Kidney epithelial cell (primary cell): ENCODE results near the gene NCOA1. TPM values are rescaled to one million over a fixed set of nuclear protein-coding genes. Genes with fewer than 3 reads are reported as not detected.

ENCODE experiments used
- DNase-seq: peaks from one replicate; pipeline ENCODE4 v3.0.0-alpha.2; 2010; ENCODE audit warnings: low read depth
- H3K27me3 ChIP-seq: 2 replicates; pipeline ENCODE4 v1.6.0; 2011; ENCODE audit warnings: low read length; ENCODE audit not compliant: control insufficient read depth, insufficient read depth
- H3K36me3 ChIP-seq: 2 replicates; pipeline ENCODE4 v1.5.1; 2011; ENCODE audit warnings: low read length; ENCODE audit not compliant: control insufficient read depth, insufficient read depth
- H3K4me3 ChIP-seq: 2 replicates; pipeline ENCODE4 v1.5.1; 2011; ENCODE audit warnings: low read depth, mild to moderate bottlenecking, control low read depth, low read length
- CTCF ChIP-seq: IDR thresholded peaks from 2 replicates; pipeline ENCODE4 v1.5.1; 2011; ENCODE audit warnings: mild to moderate bottlenecking, moderate library complexity, low read length, control low read depth, inconsistent platforms; ENCODE audit not compliant: insufficient read depth, poor library complexity, severe bottlenecking
- total RNA-seq: library from RNA; depleted of rRNA; stranded (reverse); fragments of >200 nt; gene quantifications from 2 replicates; pipeline ENCODE4 v1.2.3, GENCODE V29; 2015

The NCOA1 gene
- total RNA-seq, 1 donor from 2014 or later = 13.3 TPM

DNA sequence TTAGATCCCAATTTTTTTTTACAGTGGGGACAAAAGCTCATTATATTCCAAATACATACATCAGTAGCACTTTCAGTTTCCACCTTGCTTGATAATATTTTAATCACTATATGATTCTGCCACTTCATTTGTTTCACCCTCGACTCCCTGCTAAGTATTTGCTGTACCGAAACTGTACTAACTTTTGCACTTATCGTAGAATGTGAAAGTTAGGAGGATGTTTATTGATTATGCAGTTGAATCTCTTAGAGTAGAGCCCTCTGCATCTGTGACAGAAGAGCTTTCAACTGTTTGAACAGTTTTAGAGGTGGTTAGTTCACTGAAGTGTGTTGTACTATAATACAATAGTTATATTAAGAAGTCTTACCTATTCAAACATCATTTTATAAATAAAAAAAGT lies 20.8 kb downstream of the NCOA1 start:
- no peaks in the 10 kb centered on the region for H3K36me3 ChIP-seq
- no peak for DNase-seq
- H3K27me3 ChIP-seq = no peaks in the 10 kb centered on the region
- no peak for TF ChIP-seq CTCF
- H3K4me3 ChIP-seq = no peak overlapping the region

DNA sequence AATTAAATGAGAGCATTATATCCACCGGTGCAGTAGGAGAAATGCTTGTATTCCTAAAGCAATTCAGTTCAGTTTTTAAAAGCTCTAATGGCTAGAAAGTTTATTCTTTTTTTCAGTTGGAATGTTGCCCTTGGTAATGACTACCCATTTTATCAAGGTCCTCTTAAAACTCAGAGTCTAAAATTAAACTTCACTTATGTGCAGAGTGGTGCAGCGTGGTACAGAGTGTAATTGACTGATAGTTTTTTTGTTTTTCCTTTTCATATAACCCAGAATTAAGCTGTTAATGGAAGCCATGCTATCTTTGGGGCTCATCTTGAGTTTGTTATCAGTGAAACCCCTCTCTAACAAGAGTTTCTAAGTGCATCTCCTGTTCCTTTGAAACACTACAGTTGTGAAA lies 21.4 kb downstream of the NCOA1 start:
- TF ChIP-seq CTCF = no peak
- no peaks in the 10 kb centered on the region for H3K36me3 ChIP-seq
- no peak for DNase-seq
- H3K4me3 ChIP-seq = no peak overlapping the region
- no peaks in the 10 kb centered on the region for H3K27me3 ChIP-seq

- Histone ChIP-seq H3K4me3 (no peak overlapping the region), H3K36me3 (no peaks in the 10 kb centered on the region), H3K27me3 (no peaks in the 10 kb centered on the region)
- no peak for TF ChIP-seq CTCF
- no peak for DNase-seq
Observed at GRCh38 chr2:24512831-24513230, 21.8 kb downstream of the NCOA1 start.

- Histone ChIP-seq H3K36me3 (no peaks in the 10 kb centered on the region), H3K27me3 (no peaks in the 10 kb centered on the region), H3K4me3 (no peak overlapping the region)
- no peak for TF ChIP-seq CTCF
- DNase-seq = no peak
Observed at GRCh38 chr2:24513281-24514071, 22.4 kb downstream of the NCOA1 start.

DNA sequence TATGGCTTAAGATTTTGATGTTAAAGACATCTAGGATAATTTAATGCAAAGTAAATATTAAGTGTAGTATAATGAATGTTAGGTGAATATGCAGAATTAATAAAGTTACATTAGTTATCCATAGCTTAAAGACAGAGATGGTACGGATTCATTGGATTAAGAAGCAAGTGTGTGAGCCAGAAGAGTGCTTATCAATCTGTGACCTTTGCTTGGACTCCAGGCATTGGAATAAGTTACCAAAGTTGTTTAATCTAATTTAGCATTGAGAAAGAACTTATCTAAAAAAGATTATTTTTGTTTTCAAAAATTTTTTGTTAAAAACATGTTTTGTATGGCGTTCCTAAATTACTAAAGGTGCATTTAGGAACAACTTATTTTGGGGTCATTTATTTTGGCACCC lies 23.8 kb downstream of the NCOA1 start:
- H3K27me3 ChIP-seq = no peaks in the 10 kb centered on the region
- no peak for TF ChIP-seq CTCF
- no peak for DNase-seq
- no peak overlapping the region for H3K4me3 ChIP-seq
- no peaks in the 10 kb centered on the region for H3K36me3 ChIP-seq

DNA sequence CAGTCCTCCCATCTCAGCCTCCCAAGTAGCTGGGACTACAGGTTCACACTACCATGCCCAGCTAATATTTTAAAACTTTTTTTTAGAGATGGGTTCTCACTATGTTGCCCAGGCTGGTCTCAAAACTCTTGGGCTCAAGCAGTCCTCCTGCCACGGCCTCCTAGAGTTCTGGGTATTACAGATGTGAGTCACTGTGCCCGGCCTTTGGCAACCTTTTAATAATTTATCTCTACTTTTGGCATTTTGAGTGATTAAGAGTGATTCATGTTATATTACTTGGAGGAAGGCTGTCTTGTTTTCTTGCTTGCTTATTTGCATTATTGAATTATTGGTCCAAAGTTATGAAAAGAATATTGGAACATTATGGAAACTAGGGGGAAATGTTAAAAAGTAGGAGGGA lies 24.3 kb downstream of the NCOA1 start:
- DNase-seq = no peak
- H3K27me3 ChIP-seq = no peaks in the 10 kb centered on the region
- no peaks in the 10 kb centered on the region for H3K36me3 ChIP-seq
- H3K4me3 ChIP-seq = no peak overlapping the region
- TF ChIP-seq CTCF = no peak
